ENCODE data around the gene CKAP4.

DNA sequence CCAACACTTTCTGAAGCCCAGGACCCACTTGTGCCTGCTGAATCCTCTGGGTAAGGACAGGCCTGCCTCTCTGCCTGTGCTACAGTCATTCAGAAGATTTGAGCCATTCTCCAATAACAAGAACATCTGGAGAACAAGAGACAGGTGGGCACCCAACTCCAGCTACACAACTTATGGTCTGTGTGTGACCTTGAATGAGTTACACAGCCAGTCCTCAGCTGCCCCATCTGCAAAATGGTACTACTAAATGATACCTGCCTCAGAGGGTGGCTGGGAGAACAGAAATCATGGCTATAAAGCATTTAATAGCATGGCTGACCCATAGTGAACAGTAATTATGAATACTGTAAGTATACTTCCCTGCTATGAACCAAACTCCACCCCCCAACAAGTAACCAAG lies 4.2 kb downstream of the CKAP4 start:
- no peak for TF ChIP-seq POLR2A (IDR thresholded peaks at IDR 0.05)
- TF ChIP-seq, protein P1, sequence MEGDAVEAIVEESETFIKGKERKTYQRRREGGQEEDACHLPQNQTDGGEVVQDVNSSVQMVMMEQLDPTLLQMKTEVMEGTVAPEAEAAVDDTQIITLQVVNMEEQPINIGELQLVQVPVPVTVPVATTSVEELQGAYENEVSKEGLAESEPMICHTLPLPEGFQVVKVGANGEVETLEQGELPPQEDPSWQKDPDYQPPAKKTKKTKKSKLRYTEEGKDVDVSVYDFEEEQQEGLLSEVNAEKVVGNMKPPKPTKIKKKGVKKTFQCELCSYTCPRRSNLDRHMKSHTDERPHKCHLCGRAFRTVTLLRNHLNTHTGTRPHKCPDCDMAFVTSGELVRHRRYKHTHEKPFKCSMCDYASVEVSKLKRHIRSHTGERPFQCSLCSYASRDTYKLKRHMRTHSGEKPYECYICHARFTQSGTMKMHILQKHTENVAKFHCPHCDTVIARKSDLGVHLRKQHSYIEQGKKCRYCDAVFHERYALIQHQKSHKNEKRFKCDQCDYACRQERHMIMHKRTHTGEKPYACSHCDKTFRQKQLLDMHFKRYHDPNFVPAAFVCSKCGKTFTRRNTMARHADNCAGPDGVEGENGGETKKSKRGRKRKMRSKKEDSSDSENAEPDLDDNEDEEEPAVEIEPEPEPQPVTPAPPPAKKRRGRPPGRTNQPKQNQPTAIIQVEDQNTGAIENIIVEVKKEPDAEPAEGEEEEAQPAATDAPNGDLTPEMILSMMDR (IDR thresholded peaks at IDR 0.05): no peak
